ENCODE data around the gene LRG1. TPM values are rescaled to one million over a fixed set of nuclear protein-coding genes. Genes with fewer than 3 reads are reported as not detected.
A peak's percentile ranks its signal among the peaks of the same experiment; 100 is the strongest.
"Not testable (repeated sequence)": the region's sequence is repeated elsewhere in the genome, so short reads cannot be mapped to it uniquely, and the experiment has no call there.

The LRG1 gene
- polyA plus RNA-seq, 1 donor, result 0.90 TPM

- no peak for DNase-seq
Measured at GRCh38 chr19:4553092-4553695, 13.4 kb upstream of the LRG1 start.

GRCh38 chr19:4552525-4552819 is 12.6 kb upstream of the LRG1 start:
- DNase-seq, result no peak

GRCh38 chr19:4550479-4551050 is 10.7 kb upstream of the LRG1 start:
- no peak for DNase-seq

- no peak for DNase-seq
Measured at GRCh38 chr19:4550018-4550417, 10.2 kb upstream of the LRG1 start.

GRCh38 chr19:4548238-4548584 is 8.4 kb upstream of the LRG1 start:
- no peak for DNase-seq

GRCh38 chr19:4547303-4548237 is 7.7 kb upstream of the LRG1 start:
- no peak for DNase-seq

GRCh38 chr19:4543842-4544647 is 4.2 kb upstream of the LRG1 start:
- no peak for DNase-seq

GRCh38 chr19:4542896-4543841 is 3.3 kb upstream of the LRG1 start:
- DNase-seq, result no peak

- DNase-seq, result not testable (repeated sequence)
Measured at GRCh38 chr19:4541806-4542145, 1.9 kb upstream of the LRG1 start.

GRCh38 chr19:4541114-4541805 is 1.4 kb upstream of the LRG1 start:
- DNase-seq, result no peak

- DNase-seq, result no peak
Measured at GRCh38 chr19:4539169-4539692, 605 bp downstream of the LRG1 start.

GRCh38 chr19:4538601-4538954 is 1.3 kb downstream of the LRG1 start:
- DNase-seq, result no peak

- DNase-seq, result no peak
Measured at GRCh38 chr19:4537953-4538600, 1.8 kb downstream of the LRG1 start.

- DNase-seq, result no peak
Measured at GRCh38 chr19:4536798-4537197, 3.0 kb downstream of the LRG1 start.

- peak; percentile 79 for DNase-seq
Measured at GRCh38 chr19:4534836-4535658, 4.8 kb downstream of the LRG1 start, which contains the start of gene PLIN5. PLIN5 (minus strand) TSS chr19:4535224; CDS start chr19:4534074, 1,150 bp downstream.

- no peak for DNase-seq
Measured at GRCh38 chr19:4533835-4534424, 5.9 kb downstream of the LRG1 start.

- no peak for DNase-seq
Measured at GRCh38 chr19:4533334-4533733, 6.5 kb downstream of the LRG1 start.

- no peak for DNase-seq
Measured at GRCh38 chr19:4531562-4532165, 8.2 kb downstream of the LRG1 start.
